ENCODE measurements around the gene TBL3.
"Not testable (repeated sequence)": the region's sequence is repeated elsewhere in the genome, so short reads cannot be mapped to it uniquely, and the experiment has no call there.

Gene TBL3

DNA sequence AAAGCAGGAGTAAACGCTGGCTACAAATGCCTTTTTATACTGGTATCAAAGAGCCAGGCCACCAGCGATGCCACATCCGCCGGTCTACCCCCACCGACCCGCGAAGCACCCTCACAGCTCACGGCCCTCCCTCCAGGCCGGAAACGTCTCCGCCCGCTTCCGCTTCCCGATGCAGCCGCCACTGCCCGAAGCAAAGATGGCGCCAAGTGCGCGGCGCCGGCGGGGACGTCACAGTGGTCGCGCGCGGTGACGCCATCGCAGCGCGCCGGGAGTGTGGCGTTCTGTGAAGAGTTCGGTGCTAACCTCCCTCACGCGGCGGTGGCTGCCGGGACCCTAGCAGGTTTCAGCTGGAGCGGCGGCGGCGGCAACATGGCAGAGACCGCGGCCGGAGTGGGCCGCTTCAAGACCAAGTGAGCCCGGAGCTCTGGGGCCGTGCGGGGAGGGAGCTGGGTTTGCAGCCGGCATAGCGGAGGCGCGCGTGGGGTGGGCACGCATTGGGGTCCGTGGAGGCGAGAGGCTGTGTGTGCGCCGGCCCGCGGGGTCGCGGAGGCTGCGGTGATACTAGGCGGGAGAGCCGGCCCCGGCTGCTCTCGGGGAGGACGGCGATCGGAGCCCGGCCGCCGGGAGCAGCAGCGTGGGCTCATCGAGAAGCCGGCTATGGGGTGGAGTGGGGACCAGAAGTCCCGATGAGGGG lies at the start of gene TBL3:
TBL3 (plus strand) TSS at position 258 of the 694 bp plus-strand sequence; CDS start at position 370, 112 bp downstream.
- DNase-seq, result peak; percentile 97

DNA sequence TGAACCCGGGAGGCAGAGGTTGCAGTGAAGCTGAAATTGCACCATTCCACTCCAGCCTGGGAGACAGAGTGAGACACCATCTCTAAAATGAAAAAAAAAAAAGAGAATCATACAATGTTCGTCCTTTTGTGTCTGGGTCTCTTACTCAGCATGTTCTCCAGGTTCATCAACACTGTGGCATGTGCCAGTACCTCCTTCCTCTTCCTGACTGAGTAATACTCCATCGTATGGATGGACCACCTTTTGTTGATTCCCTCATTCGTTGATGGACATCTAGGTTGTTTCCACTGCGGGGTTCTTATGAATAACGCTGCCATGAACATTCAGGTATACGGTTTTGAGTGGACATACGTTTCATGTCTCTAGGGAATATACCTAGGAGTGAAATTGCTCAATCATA lies 49.5 kb upstream of the TBL3 start:
- DNase-seq, result no peak

DNA sequence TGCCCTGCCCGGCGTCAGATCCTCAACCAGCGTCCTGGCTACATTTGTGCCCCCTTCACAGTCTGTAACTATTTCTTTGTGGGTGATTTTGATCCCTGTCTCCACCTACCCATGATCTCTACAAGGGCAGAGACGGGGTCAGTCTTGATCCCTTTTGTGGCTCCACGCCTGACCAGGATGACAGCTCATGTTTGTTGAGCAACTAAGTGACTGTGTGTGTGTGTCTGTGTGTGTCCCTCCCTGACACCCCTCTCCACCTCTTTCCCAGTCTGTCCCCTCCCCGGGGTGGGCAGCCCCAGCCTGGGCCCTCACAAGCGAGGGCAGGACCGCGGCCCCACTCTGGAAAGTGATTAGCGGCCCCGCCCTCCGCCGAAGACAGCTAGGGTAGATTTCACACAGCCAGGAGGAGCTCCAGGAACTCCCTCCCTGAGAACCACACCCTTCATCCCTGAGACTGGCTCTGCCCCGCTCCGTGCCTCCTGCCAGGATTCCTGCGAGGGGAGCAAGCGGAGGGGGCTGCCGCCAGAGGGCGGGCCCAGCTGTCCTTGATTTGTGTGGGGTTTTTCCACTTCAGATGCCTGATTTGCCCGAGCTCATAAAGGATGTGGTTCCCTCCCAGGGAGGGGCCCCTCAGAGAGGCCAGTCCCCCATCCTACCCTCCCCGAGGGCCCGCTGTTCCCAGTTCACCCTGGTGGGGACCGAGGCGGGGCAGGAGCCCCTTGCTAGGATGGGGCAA lies 48.4 kb upstream of the TBL3 start:
- DNase-seq, result no peak

- DNase-seq, result no peak
Measured at GRCh38 chr16:1924095-1924494, 47.8 kb upstream of the TBL3 start.

- no peak for DNase-seq
Measured at GRCh38 chr16:1926271-1926670, 45.6 kb upstream of the TBL3 start.

DNA sequence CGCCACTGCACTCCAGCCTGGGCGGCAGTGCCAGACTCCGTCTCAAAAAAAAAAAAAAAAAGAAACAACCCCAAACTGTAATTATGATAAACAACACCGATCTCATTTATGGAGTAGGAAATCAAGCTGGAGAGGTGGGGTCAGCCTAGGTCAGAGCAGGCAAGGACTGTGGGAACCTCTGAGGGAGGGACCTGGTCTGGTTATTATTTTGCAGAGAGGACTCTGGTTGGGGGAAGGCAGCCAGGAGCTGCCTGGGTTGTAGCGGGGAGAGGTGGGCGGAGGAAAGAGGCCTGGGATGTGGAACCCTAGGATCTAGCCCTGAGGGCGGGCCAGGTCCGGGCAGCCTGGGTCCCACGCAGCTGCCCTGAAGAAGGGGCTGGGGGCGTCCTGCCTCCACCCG lies 42.7 kb upstream of the TBL3 start:
- DNase-seq, result peak; percentile 67

DNA sequence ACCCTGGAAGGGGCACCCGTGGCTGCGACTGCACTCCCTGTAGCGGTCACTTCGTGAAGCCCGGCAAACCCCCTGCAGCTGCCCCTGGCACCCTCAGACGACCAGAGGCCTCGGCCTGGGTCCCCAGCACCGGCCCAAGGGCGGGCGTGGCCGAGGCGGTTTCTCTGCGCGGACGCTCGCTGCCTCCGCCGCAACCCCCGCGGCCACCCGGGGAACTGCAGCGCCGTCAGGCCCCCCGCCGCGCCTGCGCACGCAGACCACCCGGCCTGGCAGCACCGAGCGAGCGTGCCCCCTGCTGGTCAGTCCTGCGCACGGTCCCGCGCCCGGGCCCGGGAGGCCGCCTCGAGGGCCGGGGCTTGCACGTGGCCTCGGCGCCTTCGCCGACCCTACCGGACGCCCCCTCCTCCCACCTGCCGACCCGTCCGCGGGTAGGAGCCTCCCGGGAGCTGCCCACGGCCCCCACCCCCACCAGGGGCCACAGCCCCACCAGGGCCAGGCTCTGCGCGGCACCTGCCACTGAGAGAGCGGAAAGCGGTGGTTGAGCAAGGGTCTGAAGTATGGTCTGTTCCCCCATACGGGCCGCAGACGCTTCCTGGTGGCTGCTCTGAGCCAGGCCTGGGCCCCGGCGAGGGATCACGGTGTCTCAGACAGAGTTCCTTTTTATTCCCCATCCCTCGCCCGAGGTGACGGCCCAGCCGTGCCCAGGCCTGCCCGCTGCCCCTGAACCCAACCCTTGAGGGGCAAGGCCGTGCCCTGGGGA lies 42.1 kb upstream of the TBL3 start:
- DNase-seq, result peak; percentile 87

- no peak for DNase-seq
Measured at GRCh38 chr16:1930338-1930720, 41.5 kb upstream of the TBL3 start.

DNA sequence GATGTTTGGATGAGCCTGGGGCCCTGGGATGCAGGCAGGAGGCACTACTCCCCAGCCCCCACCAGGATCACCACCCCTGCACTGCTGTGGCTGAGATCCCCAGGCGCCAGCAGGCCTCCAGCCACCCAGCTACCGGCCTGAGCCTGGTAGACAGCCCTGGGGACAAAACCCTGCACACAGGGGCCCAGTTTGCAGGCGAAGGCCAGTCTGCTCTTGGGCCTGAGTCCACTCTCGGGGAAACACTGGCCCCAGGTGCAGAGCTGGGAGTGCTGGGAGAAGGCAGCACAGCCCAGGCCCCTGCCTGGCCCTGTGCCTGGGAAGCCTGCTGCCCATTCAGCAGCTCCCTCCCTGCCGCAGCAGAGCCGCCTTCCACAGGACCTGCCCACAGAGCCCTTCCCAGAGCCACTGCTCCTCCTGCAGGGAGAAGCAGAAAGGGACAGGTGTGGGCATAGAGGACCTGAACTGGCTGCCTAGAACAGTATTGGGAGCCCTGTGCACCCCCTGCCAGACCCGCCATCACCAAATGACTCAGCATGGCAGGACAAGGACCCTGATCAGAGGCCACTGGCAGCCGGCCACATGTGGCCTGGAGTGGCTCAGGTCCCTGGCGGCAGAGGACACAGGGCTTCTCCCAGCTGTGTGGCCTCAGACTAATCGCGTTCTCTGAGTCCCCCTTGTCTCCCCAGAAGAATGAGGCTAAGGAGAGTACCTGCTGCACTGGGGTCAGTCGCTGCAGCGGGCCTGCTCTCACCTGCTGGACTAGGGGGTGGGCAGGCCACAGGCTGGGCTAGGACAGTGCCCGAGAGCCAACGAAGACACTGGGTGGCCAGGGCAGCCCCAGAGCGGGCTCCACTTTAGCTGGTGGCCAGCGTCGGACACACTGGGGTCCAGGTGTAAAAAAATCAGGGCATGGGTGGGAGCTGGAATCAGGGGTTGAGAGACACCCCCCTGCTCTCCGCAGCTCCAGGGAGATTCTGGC lies 39.5 kb upstream of the TBL3 start:
- peak; percentile 81 for DNase-seq

DNA sequence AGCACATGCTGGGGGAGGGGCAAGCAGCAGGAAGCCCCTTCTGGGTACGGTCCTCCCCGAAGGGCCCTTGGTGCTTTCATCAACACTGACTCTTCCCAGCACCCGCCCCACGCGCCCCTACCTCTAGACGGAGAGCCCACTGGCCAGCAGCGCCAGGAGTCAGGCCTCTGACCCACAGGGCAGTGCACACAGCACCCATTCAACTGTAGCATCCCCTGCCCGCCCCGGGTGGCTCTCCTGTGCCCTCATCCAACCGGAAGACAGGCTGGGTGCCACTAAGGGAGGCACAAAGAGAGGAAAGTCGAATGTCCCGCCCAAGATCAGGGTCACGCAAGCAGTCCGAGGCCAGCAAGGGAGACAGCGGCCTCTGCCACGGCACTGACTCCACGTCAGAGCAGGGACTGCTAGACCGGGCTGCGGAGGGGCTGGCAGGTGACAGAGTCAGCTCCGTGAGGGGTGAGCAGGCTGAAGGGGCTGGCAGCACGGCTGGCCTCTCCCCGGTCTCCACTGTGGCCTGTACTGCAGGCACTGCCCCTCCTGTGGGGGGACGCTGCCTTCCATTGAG lies 38.7 kb upstream of the TBL3 start:
- DNase-seq, result peak; percentile 61

GRCh38 chr16:1936945-1937479 lies 34.8 kb upstream of the TBL3 start:
- DNase-seq, result no peak

DNA sequence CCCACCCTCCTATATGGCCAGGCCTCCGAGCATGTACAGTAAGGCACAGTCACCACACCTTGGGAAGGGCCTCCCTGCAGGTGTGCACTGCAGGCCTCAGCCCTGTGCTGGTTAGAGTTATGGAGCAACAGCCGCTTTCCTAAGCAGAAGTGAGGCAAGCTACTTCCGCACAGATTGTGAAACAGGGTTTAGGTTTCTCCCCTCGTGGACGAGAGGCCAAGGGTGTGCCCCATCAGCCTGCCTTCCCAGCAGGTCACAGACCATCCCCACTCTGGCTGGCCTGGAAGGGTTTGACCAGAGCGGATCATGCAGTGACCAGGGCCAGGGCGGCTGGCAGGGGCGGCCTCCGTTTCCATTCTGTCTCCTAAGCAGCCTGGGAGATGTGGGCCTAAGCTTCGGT lies 33.5 kb upstream of the TBL3 start:
- no peak for DNase-seq

- no peak for DNase-seq
Measured at GRCh38 chr16:1938910-1939309, 32.9 kb upstream of the TBL3 start.

- DNase-seq, result not testable (repeated sequence)
Measured at GRCh38 chr16:1939833-1940232, 32.0 kb upstream of the TBL3 start.

- DNase-seq, result peak; percentile 89
Measured at GRCh38 chr16:1940273-1941161, 31.3 kb upstream of the TBL3 start.

- peak; percentile 90 for DNase-seq
Measured at GRCh38 chr16:1941162-1942046, 30.4 kb upstream of the TBL3 start.

DNA sequence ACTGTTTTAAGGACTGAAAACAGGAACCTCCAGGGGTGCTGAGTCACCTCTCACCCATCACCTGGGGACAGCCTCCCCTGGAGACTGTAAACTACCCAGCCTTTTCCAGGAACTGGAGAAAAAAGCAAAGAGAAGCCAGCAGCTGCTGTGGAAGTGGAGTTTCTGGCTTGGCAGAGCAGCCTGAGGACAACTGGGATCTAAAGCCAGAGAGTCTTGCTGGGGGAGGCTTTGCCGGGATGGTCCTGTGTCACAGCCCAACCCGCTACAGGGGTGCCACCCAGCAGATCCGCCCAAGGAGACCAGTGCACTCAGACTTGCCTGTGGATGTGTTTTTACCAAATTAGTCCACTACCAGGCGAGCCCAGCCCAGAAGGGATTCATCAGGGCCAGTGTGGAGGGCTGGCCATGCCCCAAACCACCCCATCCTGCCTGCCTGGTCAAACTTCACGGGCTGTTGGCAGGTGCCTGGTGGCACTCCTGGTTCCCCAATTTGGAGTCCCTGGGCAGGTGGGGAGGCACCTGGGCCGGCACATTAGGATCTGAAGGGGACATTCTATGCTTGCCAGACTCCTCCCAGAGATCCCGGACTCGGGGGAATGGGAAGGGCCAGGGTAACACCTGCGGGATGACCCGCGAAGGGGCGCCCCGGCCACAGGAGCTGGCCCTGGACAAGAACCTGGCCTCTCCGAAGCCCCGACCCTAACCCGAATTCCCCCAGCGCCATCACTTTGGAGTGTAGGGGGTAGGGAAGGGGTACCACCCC lies 29.6 kb upstream of the TBL3 start:
- peak; percentile 75 for DNase-seq

- peak; percentile 99 for DNase-seq
Measured at GRCh38 chr16:1942810-1943726, 28.8 kb upstream of the TBL3 start, which contains the start of gene MSRB1. TSS of gene MSRB1 (minus strand) at chr16:1943199. CDS start at chr16:1943156, 43 bp downstream.

Measured in DMS53 (cell line).